CD14-positive monocyte (primary cell): ENCODE data around the gene CTAGE4. TPM values are rescaled to one million over a fixed set of nuclear protein-coding genes. Genes with fewer than 3 reads are reported as not detected.

Experiments used
- DNase-seq, 3 donors: peaks; one replicate each; pipeline ENCODE4 v3.0.0-alpha.2; 2011 to 2022
- H2AFZ ChIP-seq: 2 replicates; pipeline ENCODE4 v1.6.0; 2012; ENCODE audit warnings: mild to moderate bottlenecking, low read depth, low read length, inconsistent platforms; ENCODE audit not compliant: insufficient read depth, poor library complexity, severe bottlenecking
- H3K27ac ChIP-seq, 2 donors: 1 replicate in 1 of 2; 2 replicates in 1 of 2; pipeline ENCODE4 v1.5.1; 2012 to 2013; ENCODE audit warnings: low read length in 2 of 2, control low read depth in 1 of 2, inconsistent platforms in 1 of 2, low read depth in 1 of 2, mild to moderate bottlenecking in 1 of 2
- H3K27me3 ChIP-seq, 2 donors: one replicate each; pipeline versions ENCODE4 v1.6.0 to v1.6.1; 2011 to 2013; ENCODE audit warnings: low read length in 2 of 2; ENCODE audit not compliant: control insufficient read depth in 2 of 2, insufficient read depth in 2 of 2
- H3K36me3 ChIP-seq, 2 donors: replicated peaks in 1 of 2; 1 replicate in 1 of 2; 2 replicates in 1 of 2; pipeline versions ENCODE4 v1.5.1 to v1.6.1; 2012 to 2013; ENCODE audit warnings: low read length in 2 of 2, control low read depth in 1 of 2, inconsistent platforms in 1 of 2, mild to moderate bottlenecking in 1 of 2; ENCODE audit not compliant: insufficient read depth in 2 of 2, control insufficient read depth in 1 of 2
- H3K4me1 ChIP-seq, 2 donors: 1 replicate in 1 of 2; 2 replicates in 1 of 2; pipeline versions ENCODE4 v1.5.1 to v1.6.1; 2012 to 2013; ENCODE audit warnings: low read length in 2 of 2, control low read depth in 1 of 2, inconsistent platforms in 1 of 2, mild to moderate bottlenecking in 1 of 2, moderate library complexity in 1 of 2; ENCODE audit not compliant: insufficient read depth in 2 of 2, control insufficient read depth in 1 of 2
- H3K4me2 ChIP-seq: replicated peaks from 2 replicates; pipeline ENCODE3; 2012; ENCODE audit warnings: low read length, moderate library complexity, mild to moderate bottlenecking; ENCODE audit not compliant: poor library complexity, severe bottlenecking; ENCODE audit errors: extremely low read depth
- H3K4me3 ChIP-seq, 3 experiments: fragments of 200-600 bp in 1 of 3; sonication (generic) in 1 of 3; replicated peaks in 1 of 3; 1 replicate in 2 of 3; 2 replicates in 1 of 3; pipeline ENCODE4 v1.5.1; 2011 to 2013; ENCODE audit warnings: low read length in 3 of 3, mild to moderate bottlenecking in 3 of 3, control low read depth in 2 of 3, low read depth in 2 of 3, inconsistent platforms in 1 of 3, moderate library complexity in 1 of 3
- H3K79me2 ChIP-seq: 2 replicates; pipeline ENCODE4 v1.6.0; 2012; ENCODE audit warnings: mild to moderate bottlenecking, control low read depth, inconsistent platforms, low read length, moderate library complexity; ENCODE audit not compliant: insufficient read depth
- H3K9ac ChIP-seq: 2 replicates; pipeline ENCODE4 v1.6.0; 2017; ENCODE audit warnings: low read length, mild to moderate bottlenecking; ENCODE audit not compliant: insufficient read depth, poor library complexity, severe bottlenecking
- H3K9me3 ChIP-seq, 2 donors: replicated peaks in 1 of 2; 1 replicate in 1 of 2; 2 replicates in 1 of 2; pipeline versions ENCODE4 v1.5.1 to v1.6.1; 2012 to 2013; ENCODE audit warnings: low read length in 2 of 2, control low read depth in 1 of 2; ENCODE audit not compliant: control insufficient read depth in 1 of 2, insufficient read depth in 1 of 2
- H4K20me1 ChIP-seq: 2 replicates; pipeline ENCODE4 v1.6.0; 2012; ENCODE audit warnings: mild to moderate bottlenecking, low read length, control low read depth, moderate library complexity; ENCODE audit not compliant: insufficient read depth
- H3K27ac Mint-ChIP-seq, 7 donors: one replicate each; pipeline ENCODE4 v1.8.0; 2020; ENCODE audit warnings: mild to moderate bottlenecking in 7 of 7, mixed read lengths in 7 of 7, moderate library complexity in 6 of 7, inconsistent platforms in 2 of 7
- H3K27me3 Mint-ChIP-seq, 3 donors: one replicate each; pipeline ENCODE4 v1.8.0; 2021 to 2022; ENCODE audit warnings: low read depth in 3 of 3, mild to moderate bottlenecking in 3 of 3, mixed read lengths in 3 of 3, moderate library complexity in 3 of 3, inconsistent platforms in 1 of 3
- H3K36me3 Mint-ChIP-seq, 2 donors: one replicate each; pipeline ENCODE4 v1.8.0; 2020; ENCODE audit warnings: mixed read lengths in 2 of 2, inconsistent platforms in 1 of 2, mild to moderate bottlenecking in 1 of 2
- H3K4me1 Mint-ChIP-seq: one replicate; pipeline ENCODE4 v1.8.0; 2020; ENCODE audit warnings: mild to moderate bottlenecking, mixed read lengths
- H3K4me3 Mint-ChIP-seq, 2 donors: one replicate each; pipeline ENCODE4 v1.8.0; 2020; ENCODE audit warnings: mild to moderate bottlenecking in 2 of 2, mixed read lengths in 2 of 2, moderate library complexity in 1 of 2
- H3K9me3 Mint-ChIP-seq, 7 donors: one replicate each; pipeline ENCODE4 v1.8.0; 2020 to 2022; ENCODE audit warnings: mixed read lengths in 7 of 7, mild to moderate bottlenecking in 6 of 7, moderate library complexity in 6 of 7, inconsistent platforms in 2 of 7
- CTCF ChIP-seq: fragments of 200-600 bp; IDR thresholded peaks from one replicate; pipeline ENCODE4 v1.8.0; 2022; ENCODE audit warnings: antibody characterized with exemption, mild to moderate bottlenecking
- WGBS: methylation state at CpG from one replicate; pipeline ENCODE4 v1.1.5; 2013; ENCODE audit warnings: missing lambda C conversion rate; ENCODE audit not compliant: insufficient coverage; 5-methylcytosine and 5-hydroxymethylcytosine counted together
- intact Hi-C, 2 donors: fragments of 100-400 bp; cut with micrococcal nuclease; formaldehyde crosslinking; loops; one replicate each; pipeline versions ENCODE4 v1.15.0 to v1.15.1; 2023
- polyA plus RNA-seq, 3 donors: library from polyadenylated mRNA; depleted of rRNA in 1 of 3; unstranded in 2 of 3; stranded (reverse) in 1 of 3; fragments of 300-500 nt in 2 of 3; fragments of >200 nt in 1 of 3; fragmentation: Illumina TruSeq in 2 of 3; gene quantifications; 1 replicate in 2 of 3; 2 replicates in 1 of 3; pipeline ENCODE4 v1.2.3, GENCODE V29; 2012 to 2021

The CTAGE4 gene
- polyA plus RNA-seq, 3 donors: not detected

GRCh38 chr7:144137501-144137900, 45.8 kb upstream of the CTAGE4 start:
- no peaks in the 10 kb centered on the region for H3K27me3 ChIP-seq
- Mint-ChIP-seq H3K9me3 (peaks cover 0 to 3% (median 0%) of the 10 kb centered on the region in 7 donors), H3K36me3 (no peaks in the 10 kb centered on the region), H3K4me1 (no peaks in the 10 kb centered on the region), H3K27ac (no peak overlapping the region), H3K4me3 (no peak overlapping the region), H3K27me3 (no peaks in the 10 kb centered on the region)
- no CpG with 5 or more reads among the region's 1 CpG for WGBS
- H3K4me1 ChIP-seq: no peaks in the 10 kb centered on the region
- no peaks in the 10 kb centered on the region for H3K79me2 ChIP-seq
- DNase-seq: no peak
- no peak overlapping the region for H2AFZ ChIP-seq
- no peak overlapping the region for H3K9ac ChIP-seq
- H3K27ac ChIP-seq: no peak overlapping the region
- H4K20me1 ChIP-seq: no peaks in the 10 kb centered on the region
- no peaks in the 10 kb centered on the region for H3K36me3 ChIP-seq
- intact Hi-C loops: no loop called here
- no peak for TF ChIP-seq CTCF
- H3K4me2 ChIP-seq: no peak overlapping the region
- no peak overlapping the region for H3K4me3 ChIP-seq
- H3K9me3 ChIP-seq: no peaks in the 10 kb centered on the region

GRCh38 chr7:144142187-144142586, 41.1 kb upstream of the CTAGE4 start:
- Histone ChIP-seq H3K9ac (no peak overlapping the region), H3K79me2 (no peaks in the 10 kb centered on the region), H3K27ac (no peak overlapping the region), H3K4me1 (no peaks in the 10 kb centered on the region), H3K36me3 (no peaks in the 10 kb centered on the region), H3K9me3 (peaks cover 7 to 9% of the 10 kb centered on the region in 2 donors), H2AFZ (no peak overlapping the region), H3K4me2 (no peak overlapping the region), H4K20me1 (no peaks in the 10 kb centered on the region), H3K4me3 (no peak overlapping the region), H3K27me3 (no peaks in the 10 kb centered on the region)
- WGBS: 100% methylated on average over 1 of the region's 3 CpGs
- no peak for TF ChIP-seq CTCF
- H3K27me3 Mint-ChIP-seq: no peaks in the 10 kb centered on the region
- no peaks in the 10 kb centered on the region for H3K4me1 Mint-ChIP-seq
- no peak overlapping the region for H3K27ac Mint-ChIP-seq
- H3K9me3 Mint-ChIP-seq: peaks cover 0 to 13% (median 7%) of the 10 kb centered on the region in 7 donors
- intact Hi-C loops: no loop called here
- no peak overlapping the region for H3K4me3 Mint-ChIP-seq
- no peaks in the 10 kb centered on the region for H3K36me3 Mint-ChIP-seq
- no peak for DNase-seq
